AG04449 (cell line): ENCODE data around the gene INTS6L.
"Not testable (repeated sequence)": the region's sequence is repeated elsewhere in the genome, so short reads cannot be mapped to it uniquely, and the experiment has no call there.

Experiments used
- CTCF ChIA-PET: fragments of 350-600 bp; formaldehyde crosslinking; extraction: SDS; loops from one replicate; lab custom pipeline; 2021; ENCODE audit warnings: antibody characterized with exemption; lab: Yijun Ruan, JAX
- POLR2A ChIA-PET: fragments of 400-600, 350-600 bp; formaldehyde crosslinking; extraction: SDS; loops from one replicate; lab custom pipeline; 2020; ENCODE audit warnings: antibody characterized with exemption, inconsistent platforms; lab: Yijun Ruan, JAX
- DNase-seq: peaks from one replicate; pipeline ENCODE4 v3.0.0-alpha.2; 2010; ENCODE audit warnings: low read depth, low spot score
- H3K4me3 ChIP-seq: 2 replicates; pipeline ENCODE4 v1.5.1; 2011; ENCODE audit warnings: low read depth, mild to moderate bottlenecking, control low read depth, low read length
- CTCF ChIP-seq: IDR thresholded peaks from one replicate; pipeline ENCODE4 v1.5.1; 2011; ENCODE audit warnings: mild to moderate bottlenecking, moderate library complexity, low read length, control low read depth, inconsistent platforms; ENCODE audit not compliant: insufficient read depth; ENCODE audit errors: missing control alignments

Gene INTS6L

DNA sequence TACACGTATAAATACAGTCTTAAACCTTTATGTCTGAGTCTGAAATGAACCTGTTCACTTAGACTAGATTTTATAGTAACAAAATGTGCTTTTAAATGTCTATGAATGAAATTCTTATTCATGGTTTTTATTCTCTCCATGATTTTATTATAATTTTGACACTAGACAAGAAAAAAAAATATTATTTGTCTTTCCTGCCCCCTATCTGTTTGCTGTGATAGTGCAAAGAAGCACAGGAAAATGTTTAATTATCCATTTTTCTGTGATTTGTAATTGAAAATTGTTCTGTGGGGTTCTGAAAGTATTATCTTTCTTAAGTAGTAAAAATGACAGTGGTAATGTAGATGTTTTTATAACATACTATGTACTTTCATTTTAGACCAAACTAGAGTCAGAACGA, 52.0 kb downstream of the INTS6L start:
- no peak for DNase-seq
- CTCF ChIA-PET = interaction anchor here (0.7 to 2.1 kb wide), 2 partner anchors 8 to 87 kb away, joined by 3 to 9 read pairs; no protein-coding TSS in a partner anchor
- H3K4me3 ChIP-seq = no peak overlapping the region
- POLR2A ChIA-PET = no interaction called here
- no peak for TF ChIP-seq CTCF

- CTCF ChIA-PET = interaction anchor here (0.6 kb wide), 1 partner anchor 35 kb away, joined by 3 read pairs; no protein-coding TSS in a partner anchor
- no peak for DNase-seq
- TF ChIP-seq CTCF = no peak
- no peak overlapping the region for H3K4me3 ChIP-seq
- POLR2A ChIA-PET = no interaction called here
These were observed 61.0 kb downstream of the INTS6L start for GRCh38 chrX:135581496-135581895.

DNA sequence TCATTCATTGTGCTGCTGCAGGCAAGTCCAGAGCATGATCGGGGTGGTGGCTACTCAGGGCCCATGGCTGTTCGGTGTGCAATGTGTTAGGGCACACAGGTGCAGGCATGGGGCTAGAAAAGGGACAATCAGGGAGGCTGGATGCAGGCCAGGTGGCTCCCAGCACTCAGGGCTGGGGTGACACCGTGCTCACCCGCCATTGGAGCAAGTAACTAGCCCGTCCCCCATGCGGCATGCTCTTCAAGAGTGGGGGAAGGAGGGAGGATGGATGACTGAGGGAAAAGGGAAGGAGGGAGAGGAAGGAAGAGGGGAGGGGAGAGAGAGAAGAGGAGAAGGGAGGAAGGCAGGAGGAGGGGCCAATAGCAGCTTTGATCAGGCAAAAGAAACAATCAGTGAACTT, 64.7 kb downstream of the INTS6L start:
- TF ChIP-seq CTCF = no peak
- H3K4me3 ChIP-seq = no peak overlapping the region
- POLR2A ChIA-PET = no interaction called here
- CTCF ChIA-PET = no interaction called here
- DNase-seq = no peak

DNA sequence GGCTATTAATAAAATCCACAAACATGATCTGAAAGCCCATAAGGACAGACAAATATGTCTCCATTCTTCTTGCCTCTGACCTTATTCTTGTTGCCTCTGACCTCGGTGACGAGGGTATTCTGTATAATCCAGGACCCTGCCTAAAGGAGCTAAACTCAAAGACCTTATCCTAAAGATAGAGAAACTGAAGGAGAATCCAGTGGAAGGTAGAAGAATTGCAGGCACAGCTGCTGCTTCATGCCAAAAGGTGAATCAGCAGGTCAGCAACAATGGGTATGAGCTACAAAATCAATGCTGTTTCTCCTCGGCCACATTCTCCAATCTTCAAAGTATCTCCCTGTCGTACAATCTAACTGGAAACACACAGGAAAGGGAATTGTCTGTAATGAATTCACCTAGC, 71.4 kb downstream of the INTS6L start:
- no peak for TF ChIP-seq CTCF
- POLR2A ChIA-PET = no interaction called here
- no peak overlapping the region for H3K4me3 ChIP-seq
- CTCF ChIA-PET = no interaction called here
- no peak for DNase-seq

DNA sequence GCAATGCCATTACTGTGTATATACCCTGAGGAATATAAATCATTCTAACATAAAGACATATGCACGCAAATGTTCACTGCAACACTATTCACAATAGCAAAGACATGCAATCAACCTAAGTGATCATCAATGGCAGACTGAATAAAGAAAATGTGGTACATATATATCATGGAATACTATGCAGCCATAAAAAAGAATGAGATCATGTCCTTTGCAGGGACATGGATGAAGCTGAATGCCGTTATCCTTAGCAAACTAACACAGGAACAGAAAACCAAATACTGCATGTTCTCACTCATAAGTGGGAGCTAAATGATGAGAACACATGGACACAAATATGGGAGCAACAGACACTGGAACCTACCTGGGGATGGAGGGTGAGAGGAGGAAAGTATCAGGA, 73.6 kb downstream of the INTS6L start:
- POLR2A ChIA-PET, H3K4me3 ChIP-seq, DNase-seq: not testable (repeated sequence)
- CTCF ChIA-PET = interaction anchor here (1.6 kb wide), 1 partner anchor 9 kb away, joined by 4 read pairs; no protein-coding TSS in a partner anchor

DNA sequence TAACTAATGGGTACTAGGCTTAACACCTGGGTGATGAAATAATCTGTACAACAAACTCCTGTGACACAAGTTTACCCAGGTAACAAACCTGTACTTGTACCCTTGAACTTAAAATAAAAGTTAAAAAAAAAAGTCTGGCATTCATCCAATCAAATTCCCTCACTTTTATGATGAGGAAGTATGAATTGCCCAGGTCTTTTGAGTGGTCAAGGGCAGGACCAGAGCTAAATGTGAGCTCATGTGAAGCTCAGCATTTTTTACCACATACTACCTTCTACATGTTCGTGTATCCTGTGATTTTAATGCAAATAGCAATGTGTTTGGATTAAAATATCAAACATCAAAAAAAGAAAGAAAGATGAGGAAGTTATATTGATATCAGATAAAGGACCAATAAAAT, 74.0 kb downstream of the INTS6L start:
- H3K4me3 ChIP-seq, DNase-seq, POLR2A ChIA-PET: not testable (repeated sequence)
- CTCF ChIA-PET = interaction anchor here (1.6 kb wide), 1 partner anchor 8 kb away, joined by 4 read pairs; no protein-coding TSS in a partner anchor

- TF ChIP-seq CTCF = no peak
These were observed 75.1 kb downstream of the INTS6L start for GRCh38 chrX:135595543-135595942.

More at GRCh38 chrX:135595543-135595942, 75.1 kb downstream of the INTS6L start:
- ChIA-PET POLR2A (no interaction called here), CTCF (interaction anchor here (1.1 to 1.2 kb wide), 2 partner anchors 12 to 111 kb away, joined by 3 read pairs; no protein-coding TSS in a partner anchor)
- no peak for DNase-seq
- no peak overlapping the region for H3K4me3 ChIP-seq
